DND-41 (cell line): ENCODE data around the gene SCLT1.
A peak's percentile ranks its signal among the peaks of the same experiment; 100 is the strongest.

Experiments
- ATAC-seq: fragments of 200-7000 bp; cut with Tn5 transposase; 3 replicates; pipeline ENCODE4 v1.9.1; 2021; ENCODE audit warnings: low read depth; ENCODE audit not compliant: insufficient read depth
- DNase-seq: peaks from one replicate; pipeline ENCODE4 v3.0.0-alpha.2; 2020
- H2AFZ ChIP-seq: 2 replicates; pipeline ENCODE4 v1.6.0; 2012; ENCODE audit warnings: low read depth, low read length
- H3K27ac ChIP-seq: 2 replicates; pipeline ENCODE4 v1.5.1; 2012; ENCODE audit warnings: low read length, inconsistent platforms
- H3K27me3 ChIP-seq: fragments of 200-600 bp; sonication (generic); 2 replicates; pipeline ENCODE4 v1.6.0; 2012; ENCODE audit warnings: low read length, mild to moderate bottlenecking, inconsistent platforms; ENCODE audit not compliant: insufficient read depth, poor library complexity
- H3K36me3 ChIP-seq: 2 replicates; pipeline ENCODE4 v1.5.1; 2012; ENCODE audit warnings: low read length, inconsistent platforms; ENCODE audit not compliant: insufficient read depth
- H3K4me1 ChIP-seq: 2 replicates; pipeline ENCODE4 v1.5.1; 2012; ENCODE audit warnings: mild to moderate bottlenecking, low read length; ENCODE audit not compliant: insufficient read depth
- H3K4me2 ChIP-seq: 2 replicates; pipeline ENCODE4 v1.6.0; 2012; ENCODE audit warnings: mild to moderate bottlenecking, moderate library complexity, low read length, inconsistent platforms; ENCODE audit not compliant: insufficient read depth
- H3K4me3 ChIP-seq, 2 experiments: fragments of 200-600 bp in 1 of 2; shearing (Covaris generic) in 1 of 2; 2 replicates each; pipeline ENCODE4 v1.5.1; 2012 to 2016; ENCODE audit warnings: inconsistent platforms in 2 of 2, low read length in 2 of 2, mild to moderate bottlenecking in 2 of 2, low read depth in 1 of 2, moderate library complexity in 1 of 2
- H3K79me2 ChIP-seq: 2 replicates; pipeline ENCODE4 v1.6.0; 2012; ENCODE audit warnings: low read length, inconsistent platforms; ENCODE audit not compliant: insufficient read depth
- H3K9ac ChIP-seq: 2 replicates; pipeline ENCODE4 v1.6.0; 2012; ENCODE audit warnings: low read depth, mild to moderate bottlenecking, inconsistent platforms, low read length, moderate library complexity
- H3K9me3 ChIP-seq: 2 replicates; pipeline ENCODE4 v1.5.1; 2012; ENCODE audit warnings: low read length, moderate library complexity, mild to moderate bottlenecking, inconsistent platforms; ENCODE audit not compliant: insufficient read depth, severe bottlenecking
- H4K20me1 ChIP-seq: 2 replicates; pipeline ENCODE4 v1.6.0; 2012; ENCODE audit warnings: low read length; ENCODE audit not compliant: insufficient read depth
- CTCF ChIP-seq: IDR thresholded peaks from 2 replicates; pipeline ENCODE4 v1.5.1; 2012; ENCODE audit warnings: borderline replicate concordance, low read length, moderate library complexity, mild to moderate bottlenecking; ENCODE audit not compliant: poor library complexity, severe bottlenecking; ENCODE audit errors: extremely low read depth
- EZH2 ChIP-seq: IDR thresholded peaks from 3 replicates; pipeline ENCODE4 v1.6.1; 2012; ENCODE audit warnings: borderline replicate concordance, low read depth, mild to moderate bottlenecking, moderate library complexity, low read length, inconsistent platforms; ENCODE audit not compliant: severe bottlenecking

Gene SCLT1

GRCh38 chr4:128848461-128848860 lies 244.9 kb downstream of the SCLT1 start:
- H3K36me3 ChIP-seq = peaks cover 99% of the 10 kb centered on the region
- TF ChIP-seq EZH2 (no peak), CTCF (no peak)
- ATAC-seq (no peak), DNase-seq (no peak)
- no peak overlapping the region for H3K4me2 ChIP-seq
- peaks cover 41% of the 10 kb centered on the region for H4K20me1 ChIP-seq
- H3K27ac ChIP-seq = no peak overlapping the region
- no peaks in the 10 kb centered on the region for H3K9me3 ChIP-seq
- H2AFZ ChIP-seq = no peak overlapping the region
- no peak overlapping the region for H3K9ac ChIP-seq
- no peak overlapping the region for H3K4me3 ChIP-seq
- H3K79me2 ChIP-seq = peaks cover 57% of the 10 kb centered on the region
- no peaks in the 10 kb centered on the region for H3K27me3 ChIP-seq
- peaks cover 9% of the 10 kb centered on the region for H3K4me1 ChIP-seq

GRCh38 chr4:128847082-128847724 lies 246.1 kb downstream of the SCLT1 start:
- H3K79me2 ChIP-seq = peaks cover 69% of the 10 kb centered on the region
- no peak overlapping the region for H3K9ac ChIP-seq
- no peak overlapping the region for H3K4me2 ChIP-seq
- peaks cover 99% of the 10 kb centered on the region for H3K36me3 ChIP-seq
- TF ChIP-seq CTCF (no peak), EZH2 (no peak)
- no peak for DNase-seq
- ATAC-seq = 0 out of 3 replicates have a peak, but pooled peaks have one; percentile 26
- peaks cover 53% of the 10 kb centered on the region for H4K20me1 ChIP-seq
- no peak overlapping the region for H3K27ac ChIP-seq
- no peaks in the 10 kb centered on the region for H3K9me3 ChIP-seq
- H3K4me3 ChIP-seq = no peak overlapping the region
- H3K27me3 ChIP-seq = no peaks in the 10 kb centered on the region
- H3K4me1 ChIP-seq = no peaks in the 10 kb centered on the region
- H2AFZ ChIP-seq = no peak overlapping the region

GRCh38 chr4:128846063-128846462 lies 247.3 kb downstream of the SCLT1 start:
- TF ChIP-seq EZH2 = no peak
- no peak for TF ChIP-seq CTCF
- DNase-seq = no peak
- peaks cover 99% of the 10 kb centered on the region for H3K36me3 ChIP-seq
- H3K4me1 ChIP-seq = no peaks in the 10 kb centered on the region
- H3K27ac ChIP-seq = no peak overlapping the region
- H3K27me3 ChIP-seq = no peaks in the 10 kb centered on the region
- peaks cover 63% of the 10 kb centered on the region for H4K20me1 ChIP-seq
- no peak overlapping the region for H3K9ac ChIP-seq
- no peak overlapping the region for H2AFZ ChIP-seq
- ATAC-seq = no peak
- H3K4me3 ChIP-seq = no peak overlapping the region
- no peak overlapping the region for H3K4me2 ChIP-seq
- peaks cover 81% of the 10 kb centered on the region for H3K79me2 ChIP-seq
- no peaks in the 10 kb centered on the region for H3K9me3 ChIP-seq

- H3K4me2 ChIP-seq = no peak overlapping the region
- no peak overlapping the region for H2AFZ ChIP-seq
- H3K4me3 ChIP-seq = no peak overlapping the region
- H3K9ac ChIP-seq = no peak overlapping the region
- H3K27me3 ChIP-seq = no peaks in the 10 kb centered on the region
- TF ChIP-seq CTCF (no peak), EZH2 (no peak)
- DNase-seq (no peak), ATAC-seq (no peak)
- H3K9me3 ChIP-seq = no peaks in the 10 kb centered on the region
- no peaks in the 10 kb centered on the region for H3K4me1 ChIP-seq
- peaks cover 99% of the 10 kb centered on the region for H3K36me3 ChIP-seq
- H4K20me1 ChIP-seq = peaks cover 73% of the 10 kb centered on the region
- no peak overlapping the region for H3K27ac ChIP-seq
- peaks cover 92% of the 10 kb centered on the region for H3K79me2 ChIP-seq
Measured at GRCh38 chr4:128844931-128845330, 248.4 kb downstream of the SCLT1 start.
